CD14-positive monocyte (primary cell): ENCODE measurements around the gene DIAPH1. TPM values are rescaled to one million over a fixed set of nuclear protein-coding genes. Genes with fewer than 3 reads are reported as not detected.
A peak's percentile ranks its signal among the peaks of the same experiment; 100 is the strongest.

Source experiments
- DNase-seq, 3 donors: peaks; one replicate each; pipeline ENCODE4 v3.0.0-alpha.2; 2011 to 2022
- H2AFZ ChIP-seq: 2 replicates; pipeline ENCODE4 v1.6.0; 2012; ENCODE audit warnings: mild to moderate bottlenecking, low read depth, low read length, inconsistent platforms; ENCODE audit not compliant: insufficient read depth, poor library complexity, severe bottlenecking
- H3K27ac ChIP-seq, 2 donors: 1 replicate in 1 of 2; 2 replicates in 1 of 2; pipeline ENCODE4 v1.5.1; 2012 to 2013; ENCODE audit warnings: low read length in 2 of 2, control low read depth in 1 of 2, inconsistent platforms in 1 of 2, low read depth in 1 of 2, mild to moderate bottlenecking in 1 of 2
- H3K27me3 ChIP-seq, 2 donors: one replicate each; pipeline versions ENCODE4 v1.6.0 to v1.6.1; 2011 to 2013; ENCODE audit warnings: low read length in 2 of 2; ENCODE audit not compliant: control insufficient read depth in 2 of 2, insufficient read depth in 2 of 2
- H3K36me3 ChIP-seq, 2 donors: replicated peaks in 1 of 2; 1 replicate in 1 of 2; 2 replicates in 1 of 2; pipeline versions ENCODE4 v1.5.1 to v1.6.1; 2012 to 2013; ENCODE audit warnings: low read length in 2 of 2, control low read depth in 1 of 2, inconsistent platforms in 1 of 2, mild to moderate bottlenecking in 1 of 2; ENCODE audit not compliant: insufficient read depth in 2 of 2, control insufficient read depth in 1 of 2
- H3K4me1 ChIP-seq, 2 donors: 1 replicate in 1 of 2; 2 replicates in 1 of 2; pipeline versions ENCODE4 v1.5.1 to v1.6.1; 2012 to 2013; ENCODE audit warnings: low read length in 2 of 2, control low read depth in 1 of 2, inconsistent platforms in 1 of 2, mild to moderate bottlenecking in 1 of 2, moderate library complexity in 1 of 2; ENCODE audit not compliant: insufficient read depth in 2 of 2, control insufficient read depth in 1 of 2
- H3K4me2 ChIP-seq: replicated peaks from 2 replicates; pipeline ENCODE3; 2012; ENCODE audit warnings: low read length, moderate library complexity, mild to moderate bottlenecking; ENCODE audit not compliant: poor library complexity, severe bottlenecking; ENCODE audit errors: extremely low read depth
- H3K4me3 ChIP-seq, 3 experiments: fragments of 200-600 bp in 1 of 3; sonication (generic) in 1 of 3; replicated peaks in 1 of 3; 1 replicate in 2 of 3; 2 replicates in 1 of 3; pipeline ENCODE4 v1.5.1; 2011 to 2013; ENCODE audit warnings: low read length in 3 of 3, mild to moderate bottlenecking in 3 of 3, control low read depth in 2 of 3, low read depth in 2 of 3, inconsistent platforms in 1 of 3, moderate library complexity in 1 of 3
- H3K79me2 ChIP-seq: 2 replicates; pipeline ENCODE4 v1.6.0; 2012; ENCODE audit warnings: mild to moderate bottlenecking, control low read depth, inconsistent platforms, low read length, moderate library complexity; ENCODE audit not compliant: insufficient read depth
- H3K9ac ChIP-seq: 2 replicates; pipeline ENCODE4 v1.6.0; 2017; ENCODE audit warnings: low read length, mild to moderate bottlenecking; ENCODE audit not compliant: insufficient read depth, poor library complexity, severe bottlenecking
- H3K9me3 ChIP-seq, 2 donors: replicated peaks in 1 of 2; 1 replicate in 1 of 2; 2 replicates in 1 of 2; pipeline versions ENCODE4 v1.5.1 to v1.6.1; 2012 to 2013; ENCODE audit warnings: low read length in 2 of 2, control low read depth in 1 of 2; ENCODE audit not compliant: control insufficient read depth in 1 of 2, insufficient read depth in 1 of 2
- H4K20me1 ChIP-seq: 2 replicates; pipeline ENCODE4 v1.6.0; 2012; ENCODE audit warnings: mild to moderate bottlenecking, low read length, control low read depth, moderate library complexity; ENCODE audit not compliant: insufficient read depth
- H3K27ac Mint-ChIP-seq, 7 donors: one replicate each; pipeline ENCODE4 v1.8.0; 2020; ENCODE audit warnings: mild to moderate bottlenecking in 7 of 7, mixed read lengths in 7 of 7, moderate library complexity in 6 of 7, inconsistent platforms in 2 of 7
- H3K27me3 Mint-ChIP-seq, 3 donors: one replicate each; pipeline ENCODE4 v1.8.0; 2021 to 2022; ENCODE audit warnings: low read depth in 3 of 3, mild to moderate bottlenecking in 3 of 3, mixed read lengths in 3 of 3, moderate library complexity in 3 of 3, inconsistent platforms in 1 of 3
- H3K36me3 Mint-ChIP-seq, 2 donors: one replicate each; pipeline ENCODE4 v1.8.0; 2020; ENCODE audit warnings: mixed read lengths in 2 of 2, inconsistent platforms in 1 of 2, mild to moderate bottlenecking in 1 of 2
- H3K4me1 Mint-ChIP-seq: one replicate; pipeline ENCODE4 v1.8.0; 2020; ENCODE audit warnings: mild to moderate bottlenecking, mixed read lengths
- H3K4me3 Mint-ChIP-seq, 2 donors: one replicate each; pipeline ENCODE4 v1.8.0; 2020; ENCODE audit warnings: mild to moderate bottlenecking in 2 of 2, mixed read lengths in 2 of 2, moderate library complexity in 1 of 2
- H3K9me3 Mint-ChIP-seq, 7 donors: one replicate each; pipeline ENCODE4 v1.8.0; 2020 to 2022; ENCODE audit warnings: mixed read lengths in 7 of 7, mild to moderate bottlenecking in 6 of 7, moderate library complexity in 6 of 7, inconsistent platforms in 2 of 7
- CTCF ChIP-seq: fragments of 200-600 bp; IDR thresholded peaks from one replicate; pipeline ENCODE4 v1.8.0; 2022; ENCODE audit warnings: antibody characterized with exemption, mild to moderate bottlenecking
- WGBS: methylation state at CpG from one replicate; pipeline ENCODE4 v1.1.5; 2013; ENCODE audit warnings: missing lambda C conversion rate; ENCODE audit not compliant: insufficient coverage; 5-methylcytosine and 5-hydroxymethylcytosine counted together
- intact Hi-C, 2 donors: fragments of 100-400 bp; cut with micrococcal nuclease; formaldehyde crosslinking; loops; one replicate each; pipeline versions ENCODE4 v1.15.0 to v1.15.1; 2023
- polyA minus RNA-seq: library from RNA; depleted of rRNA, polyadenylated mRNA; stranded (reverse); fragments of >200 nt; gene quantifications from 2 replicates; pipeline ENCODE4 v1.2.3, GENCODE V29; 2012
- polyA plus RNA-seq, 3 donors: library from polyadenylated mRNA; depleted of rRNA in 1 of 3; unstranded in 2 of 3; stranded (reverse) in 1 of 3; fragments of 300-500 nt in 2 of 3; fragments of >200 nt in 1 of 3; fragmentation: Illumina TruSeq in 2 of 3; gene quantifications; 1 replicate in 2 of 3; 2 replicates in 1 of 3; pipeline ENCODE4 v1.2.3, GENCODE V29; 2012 to 2021
- total RNA-seq, 12 experiments: library from RNA in 1 of 12; stranded (reverse) in 1 of 12; fragments of 120-200 nt in 1 of 12; gene quantifications; one replicate each; pipeline ENCODE4 v1.2.4 and lab custom pipeline; 2013 to 2026; ENCODE audit warnings: mixed read lengths in 6 of 12, inconsistent platforms in 1 of 12

Gene DIAPH1
- total RNA-seq (2013), result 68.1 TPM
- polyA plus RNA-seq, result 100 to 1,000 TPM in 1 of 3 donors, 10 to 100 TPM in 2; 60.2 to 140 (median 98.6) TPM
- 61.4 and 76.9 TPM in 2 replicates for polyA minus RNA-seq
- total RNA-seq (lab: John Stamatoyannopoulos, UW), result 175 to 710 (median 330) reads per million in 11 experiments

GRCh38 chr5:141618804-141619554 is at the start of gene DIAPH1:
TSS of gene DIAPH1 (minus strand) at chr5:141619000. CDS start at chr5:141618914, 86 bp downstream.
- Mint-ChIP-seq H3K36me3 (peaks cover 29 to 43% of the 10 kb centered on the region in 2 donors), H3K4me1 (peaks cover 59% of the 10 kb centered on the region), H3K9me3 (peaks cover 0 to 3% (median 0%) of the 10 kb centered on the region in 7 donors), H3K27me3 (peaks cover 0 to 2% (median 2%) of the 10 kb centered on the region in 3 donors), H3K4me3 (peak within 1 kb of the TSS; percentile 99), H3K27ac (peak within 1 kb of the TSS; percentile 95 to 97 (median 96))
- H4K20me1 ChIP-seq, result peaks cover 35% of the 10 kb centered on the region
- H3K4me2 ChIP-seq, result peak within 1 kb of the TSS; percentile 97
- H3K36me3 ChIP-seq, result peaks cover 20 to 23% of the 10 kb centered on the region in 2 donors
- peak within 1 kb of the TSS; percentile 92 for H3K9ac ChIP-seq
- H3K9me3 ChIP-seq, result no peaks in the 10 kb centered on the region
- H3K4me1 ChIP-seq, result peaks cover 57 to 65% of the 10 kb centered on the region in 2 donors
- intact Hi-C loops, result loop anchor here (1.0 to 5.0 kb wide), 3 partner anchors 26 to 37 kb away; no protein-coding TSS in a partner anchor
- TF ChIP-seq CTCF, result peak; percentile 95
- H3K4me3 ChIP-seq, result peak within 1 kb of the TSS; percentile 62 to 97 (median 96)
- WGBS, result 2% methylated on average over 54 of the region's 70 CpGs
- H2AFZ ChIP-seq, result peak within 1 kb of the TSS; percentile 57
- H3K27ac ChIP-seq, result peak within 1 kb of the TSS; percentile 82 to 88
- H3K27me3 ChIP-seq, result no peaks in the 10 kb centered on the region
- DNase-seq, result peak; percentile 95 to 98 (median 98)
- peaks cover 67% of the 10 kb centered on the region for H3K79me2 ChIP-seq

- Mint-ChIP-seq H3K4me3 (no peak overlapping the region), H3K36me3 (peaks cover 55% of the 10 kb centered on the region in 2 donors), H3K9me3 (peaks cover 0 to 1% (median 0%) of the 10 kb centered on the region in 7 donors), H3K27ac (no peak overlapping the region), H3K4me1 (peaks cover 4% of the 10 kb centered on the region), H3K27me3 (peaks cover 0 to 2% (median 1%) of the 10 kb centered on the region in 3 donors)
- Histone ChIP-seq H3K9ac (no peak overlapping the region), H3K27ac (no peak overlapping the region), H3K4me1 (peaks cover 5 to 6% of the 10 kb centered on the region in 2 donors), H2AFZ (no peak overlapping the region), H3K4me3 (no peak overlapping the region), H3K79me2 (no peaks in the 10 kb centered on the region), H3K27me3 (no peaks in the 10 kb centered on the region), H3K36me3 (peaks cover 57 to 68% of the 10 kb centered on the region in 2 donors), H4K20me1 (peaks cover 6% of the 10 kb centered on the region), H3K9me3 (no peaks in the 10 kb centered on the region), H3K4me2 (no peak overlapping the region)
- DNase-seq, result no peak
- 91% methylated on average over 14 of the region's 18 CpGs for WGBS
- intact Hi-C loops, result loop anchor here (5.0 to 10.0 kb wide), 2 partner anchors 149 to 161 kb away; no protein-coding TSS in a partner anchor
- TF ChIP-seq CTCF, result no peak
Measured at GRCh38 chr5:141665995-141666940, 47.5 kb upstream of the DIAPH1 start.
